Coronary artery (tissue), 2 donors: ENCODE measurements around the gene CNP.
A peak's percentile ranks its signal among the peaks of the same experiment; 100 is the strongest.

Experiments
- DNase-seq: peaks from one replicate; pipeline ENCODE4 v3.0.0-alpha.2; 2017; ENCODE audit warnings: low spot score
- H3K27ac ChIP-seq, 2 donors: fragments of 200-600 bp; sonication (generic); one replicate each; pipeline ENCODE4 v1.5.1; 2016 to 2019
- H3K4me3 ChIP-seq: fragments of 200-600 bp; sonication (generic); 2 replicates; pipeline ENCODE4 v1.5.1; 2016; ENCODE audit warnings: mild to moderate bottlenecking, moderate library complexity
- CTCF ChIP-seq: fragments of 200-600 bp; sonication (generic); IDR thresholded peaks from one replicate; pipeline ENCODE4 v1.5.1; 2019; ENCODE audit warnings: antibody characterized with exemption

The CNP gene

GRCh38 chr17:41966463-41967140, at the start of gene CNP:
CNP (plus strand) TSS chr17:41966795; CDS start chr17:41966885, 90 bp downstream.
- TF ChIP-seq CTCF: no peak
- DNase-seq: peak; percentile 92
- Histone ChIP-seq H3K4me3 (peak within 1 kb of the TSS; percentile 81), H3K27ac (peak within 1 kb of the TSS; percentile 83 to 89)

- no peak for DNase-seq
- Histone ChIP-seq H3K4me3 (peak overlapping the region; percentile 88), H3K27ac (peak overlapping the region in 1 of 2 donors; percentile 92)
- no peak for TF ChIP-seq CTCF
These were observed 49.4 kb upstream of the CNP start for GRCh38 chr17:41917192-41917591.

GRCh38 chr17:41917679-41918313, 48.8 kb upstream of the CNP start:
- peak overlapping the region; percentile 88 for H3K4me3 ChIP-seq
- H3K27ac ChIP-seq: peak overlapping the region; percentile 71 to 92
- peak; percentile 79 for DNase-seq

DNA sequence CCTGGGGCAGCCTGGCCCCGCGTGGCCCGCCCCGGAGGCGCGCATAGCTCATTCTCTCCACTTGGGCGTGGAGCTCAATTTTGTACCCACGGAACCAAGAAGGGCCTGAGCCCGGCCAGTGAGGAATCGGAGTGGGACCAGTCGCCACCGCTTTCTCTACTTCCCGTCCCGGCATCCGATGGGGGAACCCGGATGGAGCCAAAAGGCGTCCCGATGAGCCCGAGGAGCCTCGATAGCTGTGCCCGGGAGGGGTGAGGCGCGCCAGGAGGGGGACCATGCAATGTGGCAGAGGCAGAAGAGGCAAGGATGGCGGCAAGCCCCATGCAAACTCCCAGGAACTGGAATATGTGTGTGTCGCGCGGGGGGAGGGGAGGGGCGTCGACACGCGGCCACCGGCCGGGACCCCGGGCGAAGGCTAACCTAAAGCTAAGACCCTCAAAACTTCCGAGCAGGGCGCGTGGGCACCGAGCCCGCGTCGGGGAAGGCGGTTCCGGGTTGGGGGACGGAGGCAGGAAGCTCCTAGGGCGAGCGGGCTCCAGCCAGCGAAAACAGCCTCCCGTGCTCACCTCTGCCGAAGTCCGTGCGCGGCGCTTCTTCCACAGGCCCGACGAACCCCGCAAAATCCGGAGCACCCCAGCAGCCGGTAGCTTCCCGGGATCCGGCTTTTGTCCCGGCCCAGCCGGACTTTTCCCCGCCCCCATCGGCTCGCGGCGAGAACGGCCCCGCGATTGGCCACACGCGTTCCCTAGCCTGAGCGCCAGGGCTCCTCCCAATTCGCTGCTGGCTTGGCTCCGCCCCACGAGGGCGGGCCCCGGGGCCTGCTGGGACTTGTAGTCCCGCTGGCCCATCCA, 48.1 kb upstream of the CNP start, which contains the start of gene ACLY:
Gene ACLY (minus strand): TSS at position 638 of the 851 bp plus-strand sequence. CDS start 5,078 bp downstream, outside the sequence.
- DNase-seq: peak; percentile 98
- H3K27ac ChIP-seq: peak within 1 kb of the TSS; percentile 71 to 92
- peak within 1 kb of the TSS; percentile 88 for H3K4me3 ChIP-seq
- TF ChIP-seq CTCF: no peak

More at GRCh38 chr17:41917679-41918313, 48.8 kb upstream of the CNP start:
- TF ChIP-seq CTCF: no peak

- H3K27ac ChIP-seq: peak overlapping the region; percentile 71 to 92
- H3K4me3 ChIP-seq: peak overlapping the region; percentile 88
- no peak for DNase-seq
- TF ChIP-seq CTCF: no peak
These were observed 47.3 kb upstream of the CNP start for GRCh38 chr17:41919165-41919817.

DNA sequence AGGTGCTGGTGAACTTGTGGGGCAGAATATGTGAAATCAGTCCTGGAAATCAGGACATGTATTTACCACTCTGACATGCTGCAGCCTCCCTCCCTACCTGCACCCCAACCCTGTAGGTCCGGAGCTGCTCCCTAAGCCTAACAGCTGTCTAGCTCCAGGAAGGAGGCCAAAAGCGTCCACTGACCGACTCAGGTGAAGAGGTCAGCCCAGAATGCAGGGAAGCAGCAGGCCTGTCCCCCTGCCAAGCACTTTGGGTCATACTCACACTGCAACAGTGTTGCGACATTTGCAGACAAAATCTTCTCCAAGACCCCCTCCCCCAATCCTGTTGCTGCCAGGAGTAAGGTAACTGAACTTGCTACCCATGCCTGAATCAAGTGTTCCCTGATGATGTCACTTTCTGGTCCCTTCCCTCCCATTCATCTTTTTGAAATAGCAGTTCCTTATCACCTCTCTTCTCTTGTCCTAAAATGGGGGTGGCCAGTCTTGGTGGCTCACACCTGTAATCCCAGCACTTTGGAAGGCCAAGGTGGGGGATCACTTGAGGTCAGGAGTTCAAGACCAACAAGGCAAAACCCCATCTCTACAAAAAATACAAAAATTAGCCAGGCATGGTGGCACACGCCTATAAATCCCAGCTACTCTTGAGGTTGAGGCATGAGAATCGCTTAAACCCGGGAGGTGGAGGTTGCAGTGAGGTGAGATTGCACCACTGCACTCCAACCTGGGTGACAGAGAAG, 46.6 kb upstream of the CNP start:
- TF ChIP-seq CTCF: no peak
- Histone ChIP-seq H3K4me3 (no peak overlapping the region), H3K27ac (peak overlapping the region; percentile 71 to 92)
- DNase-seq: no peak
